RWPE1 (cell line): ENCODE results near the gene MLN.

ENCODE experiments used
- CTCF ChIA-PET: fragments of 350-600 bp; sonication (Branson Sonifier 250); formaldehyde crosslinking; extraction: SDS; loops from one replicate; lab custom pipeline; 2021; lab: Yijun Ruan, JAX
- POLR2A ChIA-PET: fragments of 400-600 bp; formaldehyde crosslinking; extraction: SDS; loops from one replicate; lab custom pipeline; 2020; ENCODE audit warnings: antibody characterized with exemption; ENCODE audit not compliant: low non-redundant PET; lab: Yijun Ruan, JAX
- DNase-seq: peaks from one replicate; pipeline ENCODE4 v3.0.0; 2012; ENCODE audit warnings: low spot score
- H3K27ac ChIP-seq: fragments of 450-650 bp; 2 replicates; pipeline ENCODE4 v1.5.1; 2017
- CTCF ChIP-seq: fragments of 450-650 bp; conservative IDR thresholded peaks from 2 replicates; pipeline ENCODE4 v1.5.1; 2017; ENCODE audit warnings: low read depth, mild to moderate bottlenecking

The MLN gene

GRCh38 chr6:33830635-33831240 is 26.9 kb upstream of the MLN start:
- CTCF ChIA-PET, result no interaction called here
- POLR2A ChIA-PET, result no interaction called here
- no peak for DNase-seq
- no peak for TF ChIP-seq CTCF
- no peak overlapping the region for H3K27ac ChIP-seq

GRCh38 chr6:33828764-33829731 is 25.2 kb upstream of the MLN start:
- CTCF ChIA-PET, result no interaction called here
- POLR2A ChIA-PET, result no interaction called here
- H3K27ac ChIP-seq, result no peak overlapping the region
- TF ChIP-seq CTCF, result no peak
- DNase-seq, result no peak

- TF ChIP-seq CTCF, result no peak
- no peak overlapping the region for H3K27ac ChIP-seq
- POLR2A ChIA-PET, result no interaction called here
- CTCF ChIA-PET, result no interaction called here
- no peak for DNase-seq
These were observed 24.6 kb upstream of the MLN start for GRCh38 chr6:33828452-33828763.

GRCh38 chr6:33827546-33828451 is 24.0 kb upstream of the MLN start:
- DNase-seq, result no peak
- no peak overlapping the region for H3K27ac ChIP-seq
- no peak for TF ChIP-seq CTCF
- POLR2A ChIA-PET, result no interaction called here
- CTCF ChIA-PET, result interaction anchor here (0.6 to 1.2 kb wide), 2 partner anchors 15 to 17 kb away, joined by 3 read pairs; no protein-coding TSS in a partner anchor

GRCh38 chr6:33826537-33826936 is 22.7 kb upstream of the MLN start:
- TF ChIP-seq CTCF, result no peak
- no peak overlapping the region for H3K27ac ChIP-seq
- DNase-seq, result no peak
- CTCF ChIA-PET, result interaction anchor here (1.2 kb wide), 1 partner anchor 14 kb away, joined by 3 read pairs; no protein-coding TSS in a partner anchor
- POLR2A ChIA-PET, result no interaction called here

GRCh38 chr6:33824461-33825154 is 20.8 kb upstream of the MLN start:
- no peak for DNase-seq
- ChIA-PET POLR2A (no interaction called here), CTCF (interaction anchor here (0.6 kb wide), 1 partner anchor 62 kb away, joined by 3 read pairs; no protein-coding TSS in a partner anchor)
- no peak for TF ChIP-seq CTCF
- H3K27ac ChIP-seq, result no peak overlapping the region
